HG02759 (cell line): Measurements from ENCODE around the gene MIGA2.
"Not testable (repeated sequence)": the region's sequence is repeated elsewhere in the genome, so short reads cannot be mapped to it uniquely, and the experiment has no call there.

Experiments
- ATAC-seq: cut with Tn5 transposase; IDR thresholded peaks from one replicate; pipeline ENCODE4 v1.9.1; 2021; ENCODE audit warnings: mild to moderate bottlenecking, moderate library complexity; ENCODE audit not compliant: unreplicated experiment

Gene MIGA2

DNA sequence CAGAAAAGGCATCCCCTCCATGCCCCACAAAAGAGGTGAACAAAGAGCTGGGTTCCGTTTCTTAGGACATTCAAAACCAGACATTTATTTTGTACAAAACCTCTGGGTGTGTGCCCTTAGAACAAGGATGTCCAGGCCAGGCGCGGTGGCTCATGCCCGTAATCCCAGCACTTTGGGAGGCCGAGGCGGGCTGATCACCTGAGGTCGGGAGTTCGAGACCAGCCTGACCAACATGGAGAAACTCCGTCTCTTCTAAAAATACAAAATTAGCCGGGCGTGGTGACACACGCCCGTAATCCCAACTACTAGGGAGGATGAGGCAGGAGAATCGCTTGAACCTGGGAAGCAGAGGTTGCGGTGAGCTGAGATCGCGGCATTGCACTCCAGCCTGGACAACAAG, 76.1 kb downstream of the MIGA2 start:
- ATAC-seq: not testable (repeated sequence)

DNA sequence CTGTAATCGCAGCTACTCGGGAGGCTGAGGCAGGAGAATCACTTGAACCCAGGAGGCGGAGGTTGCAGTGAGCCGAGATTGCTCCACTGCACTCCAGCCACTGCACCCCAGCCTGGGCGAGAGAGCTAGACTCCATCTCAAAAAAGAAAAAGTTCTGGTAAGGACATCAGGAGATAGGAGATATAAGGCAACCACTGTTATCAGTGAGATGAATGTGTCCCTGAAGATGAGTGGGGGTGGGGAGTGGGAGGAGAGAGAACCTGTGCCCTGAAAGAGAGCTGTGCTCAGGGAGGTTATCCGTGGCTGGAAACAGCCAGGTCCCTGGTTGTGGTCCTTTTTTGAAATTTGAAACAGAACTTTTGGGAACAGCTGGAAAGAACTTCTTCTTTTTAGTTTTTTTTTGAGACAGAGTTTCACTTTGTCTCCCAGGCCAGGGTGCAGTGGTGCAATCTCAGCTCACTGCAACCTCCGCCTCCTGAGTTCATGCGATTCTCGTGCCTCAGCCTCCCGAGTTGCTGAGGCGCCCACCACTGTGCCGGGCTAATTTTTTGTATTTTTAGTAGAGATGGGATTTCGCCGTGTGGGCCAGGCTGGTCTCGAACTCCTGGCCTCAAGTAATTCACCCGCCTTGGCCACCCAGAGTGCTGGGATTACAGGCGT, 77.3 kb downstream of the MIGA2 start:
- no peak for ATAC-seq

DNA sequence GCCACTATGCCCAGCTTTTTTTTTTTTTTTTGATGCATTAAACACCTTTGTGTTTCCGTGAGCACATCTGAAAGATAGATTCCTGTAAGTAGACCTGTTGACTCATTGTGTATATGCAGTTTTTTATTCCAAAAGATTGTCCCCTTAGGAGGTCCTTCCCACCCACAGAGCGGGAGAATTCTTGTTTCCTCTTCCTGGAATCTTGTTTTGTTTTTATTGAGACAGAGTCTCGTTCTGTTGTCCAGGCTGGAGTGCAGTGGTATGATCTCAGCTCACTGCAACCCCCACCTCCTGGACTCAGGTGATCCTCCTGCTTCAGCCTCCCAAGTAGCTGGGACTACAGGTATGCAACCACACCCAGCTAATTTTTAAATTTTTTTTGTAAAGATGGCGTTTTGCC, 82.4 kb downstream of the MIGA2 start:
- ATAC-seq: no peak

DNA sequence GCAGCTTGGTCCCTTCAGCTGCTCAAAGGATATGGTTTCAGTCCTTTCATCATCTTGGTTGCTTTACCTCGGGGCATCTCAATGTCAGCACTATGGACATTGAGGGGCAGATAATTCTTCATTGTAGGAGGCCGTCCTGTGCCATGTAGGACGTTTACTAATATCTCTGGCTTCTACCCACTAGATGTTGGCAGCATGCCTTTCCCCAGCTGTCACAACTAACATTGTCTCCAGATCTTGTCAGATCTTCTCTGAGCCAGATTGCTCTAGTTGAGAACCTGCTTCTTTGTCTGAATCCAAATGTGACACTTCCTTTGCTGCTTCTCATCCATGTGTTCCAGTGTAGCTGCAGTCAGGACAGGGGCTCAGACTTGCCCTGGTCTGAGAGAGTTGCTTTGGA, 85.1 kb downstream of the MIGA2 start:
- no peak for ATAC-seq
